GM21528 (cell line): Measurements from ENCODE around the gene TVP23C.

Experiments
- ATAC-seq: cut with Tn5 transposase; IDR thresholded peaks from one replicate; pipeline ENCODE4 v1.9.1; 2021; ENCODE audit warnings: mild to moderate bottlenecking, moderate library complexity; ENCODE audit not compliant: unreplicated experiment, low FRiP score

The TVP23C gene

GRCh38 chr17:15498107-15498506 lies 65.2 kb downstream of the TVP23C start:
- no peak for ATAC-seq

GRCh38 chr17:15496735-15497670 lies 66.3 kb downstream of the TVP23C start:
- no peak for ATAC-seq

- no peak for ATAC-seq
Observed at GRCh38 chr17:15494821-15495220, 68.5 kb downstream of the TVP23C start.

- no peak for ATAC-seq
Observed at GRCh38 chr17:15493693-15494035, 69.6 kb downstream of the TVP23C start.

GRCh38 chr17:15492791-15493692 lies 70.2 kb downstream of the TVP23C start:
- ATAC-seq: no peak

GRCh38 chr17:15492186-15492585 lies 71.1 kb downstream of the TVP23C start:
- ATAC-seq: no peak

GRCh38 chr17:15490634-15491261 lies 72.5 kb downstream of the TVP23C start:
- ATAC-seq: no peak

- no peak for ATAC-seq
Observed at GRCh38 chr17:15488557-15488956, 74.7 kb downstream of the TVP23C start.

GRCh38 chr17:15485045-15485444 lies 78.2 kb downstream of the TVP23C start:
- ATAC-seq: no peak

- ATAC-seq: no peak
Observed at GRCh38 chr17:15483431-15483830, 79.9 kb downstream of the TVP23C start.

- no peak for ATAC-seq
Observed at GRCh38 chr17:15482476-15482875, 80.8 kb downstream of the TVP23C start.

GRCh38 chr17:15481481-15481880 lies 81.8 kb downstream of the TVP23C start:
- ATAC-seq: no peak

- no peak for ATAC-seq
Observed at GRCh38 chr17:15480204-15480603, 83.1 kb downstream of the TVP23C start.

GRCh38 chr17:15479703-15480102 lies 83.6 kb downstream of the TVP23C start:
- ATAC-seq: no peak

GRCh38 chr17:15478845-15479244 lies 84.4 kb downstream of the TVP23C start:
- ATAC-seq: no peak

- no peak for ATAC-seq
Observed at GRCh38 chr17:15475631-15476354, 87.5 kb downstream of the TVP23C start.

- no peak for ATAC-seq
Observed at GRCh38 chr17:15472891-15473290, 90.4 kb downstream of the TVP23C start.

GRCh38 chr17:15470536-15470935 lies 92.7 kb downstream of the TVP23C start:
- ATAC-seq: no peak

GRCh38 chr17:15469260-15469659 lies 94.0 kb downstream of the TVP23C start:
- ATAC-seq: no peak

- no peak for ATAC-seq
Observed at GRCh38 chr17:15468126-15468525, 95.2 kb downstream of the TVP23C start.
